ENCODE measurements around the gene ATP6V0D1.
"Not testable (repeated sequence)": the region's sequence is repeated elsewhere in the genome, so short reads cannot be mapped to it uniquely, and the experiment has no call there.

Gene ATP6V0D1

GRCh38 chr16:67423611-67424260 lies 57.2 kb downstream of the ATP6V0D1 start:
- in situ Hi-C loops (cut with HindIII; ENCODE audit: low pct_unique_long_range_greater_than_20kb, low sequenced_read_pairs), result no loop called here
- no peak for TF ChIP-seq JUND (IDR thresholded peaks at IDR 0.05; ENCODE audit: low read depth)
- DNase-seq (ENCODE audit: low read depth in 1 of 2, low spot score in 1 of 2), result no peak

GRCh38 chr16:67423015-67423414 lies 57.9 kb downstream of the ATP6V0D1 start:
- in situ Hi-C loops (cut with HindIII; ENCODE audit: low pct_unique_long_range_greater_than_20kb, low sequenced_read_pairs), result no loop called here
- no peak for DNase-seq (ENCODE audit: low read depth in 1 of 2, low spot score in 1 of 2)
- TF ChIP-seq JUND (IDR thresholded peaks at IDR 0.05; ENCODE audit: low read depth), result no peak

- in situ Hi-C loops (cut with HindIII; ENCODE audit: low pct_unique_long_range_greater_than_20kb, low sequenced_read_pairs), result no loop called here
- no peak for DNase-seq (ENCODE audit: low read depth in 1 of 2, low spot score in 1 of 2)
- no peak for TF ChIP-seq JUND (IDR thresholded peaks at IDR 0.05; ENCODE audit: low read depth)
Observed at GRCh38 chr16:67421030-67421429, 59.9 kb downstream of the ATP6V0D1 start.

GRCh38 chr16:67419931-67420330 lies 61.0 kb downstream of the ATP6V0D1 start:
- no peak for TF ChIP-seq JUND (IDR thresholded peaks at IDR 0.05; ENCODE audit: low read depth)
- in situ Hi-C loops (cut with HindIII; ENCODE audit: low pct_unique_long_range_greater_than_20kb, low sequenced_read_pairs), result no loop called here
- DNase-seq (ENCODE audit: low read depth in 1 of 2, low spot score in 1 of 2), result no peak

- no peak for DNase-seq (ENCODE audit: low read depth in 1 of 2, low spot score in 1 of 2)
- no peak for TF ChIP-seq JUND (IDR thresholded peaks at IDR 0.05; ENCODE audit: low read depth)
- in situ Hi-C loops (cut with HindIII; ENCODE audit: low pct_unique_long_range_greater_than_20kb, low sequenced_read_pairs), result no loop called here
Observed at GRCh38 chr16:67419502-67419901, 61.5 kb downstream of the ATP6V0D1 start.

GRCh38 chr16:67417333-67418061 lies 63.5 kb downstream of the ATP6V0D1 start:
- in situ Hi-C loops (cut with HindIII; ENCODE audit: low pct_unique_long_range_greater_than_20kb, low sequenced_read_pairs), result no loop called here

GRCh38 chr16:67415872-67416793 lies 64.8 kb downstream of the ATP6V0D1 start, which contains the start of gene ZDHHC1:
ZDHHC1 (minus strand) TSS chr16:67416477; CDS start chr16:67407775, 8,702 bp downstream.
- no peak for TF ChIP-seq JUND (IDR thresholded peaks at IDR 0.05; ENCODE audit: low read depth)
- in situ Hi-C loops (cut with HindIII; ENCODE audit: low pct_unique_long_range_greater_than_20kb, low sequenced_read_pairs), result no loop called here
- peak; percentile 63 to 73 for DNase-seq (ENCODE audit: low read depth in 1 of 2, low spot score in 1 of 2)

More at GRCh38 chr16:67417333-67418061, 63.5 kb downstream of the ATP6V0D1 start:
- no peak for DNase-seq (ENCODE audit: low read depth in 1 of 2, low spot score in 1 of 2)
- TF ChIP-seq JUND (IDR thresholded peaks at IDR 0.05; ENCODE audit: low read depth), result no peak

- DNase-seq (ENCODE audit: low read depth in 1 of 2, low spot score in 1 of 2); in situ Hi-C loops (cut with HindIII; ENCODE audit: low pct_unique_long_range_greater_than_20kb, low sequenced_read_pairs): not testable (repeated sequence)
Observed at GRCh38 chr16:67415421-67415820, 65.5 kb downstream of the ATP6V0D1 start.

- TF ChIP-seq JUND (IDR thresholded peaks at IDR 0.05; ENCODE audit: low read depth), result no peak
- in situ Hi-C loops (cut with HindIII; ENCODE audit: low pct_unique_long_range_greater_than_20kb, low sequenced_read_pairs), result no loop called here
- DNase-seq (ENCODE audit: low read depth in 1 of 2, low spot score in 1 of 2), result no peak
Observed at GRCh38 chr16:67413978-67414911, 66.7 kb downstream of the ATP6V0D1 start.

- DNase-seq (ENCODE audit: low read depth in 1 of 2, low spot score in 1 of 2), result no peak
- no peak for TF ChIP-seq JUND (IDR thresholded peaks at IDR 0.05; ENCODE audit: low read depth)
- in situ Hi-C loops (cut with HindIII; ENCODE audit: low pct_unique_long_range_greater_than_20kb, low sequenced_read_pairs), result no loop called here
Observed at GRCh38 chr16:67412294-67412693, 68.7 kb downstream of the ATP6V0D1 start.

- no peak for TF ChIP-seq JUND (IDR thresholded peaks at IDR 0.05; ENCODE audit: low read depth)
- DNase-seq (ENCODE audit: low read depth in 1 of 2, low spot score in 1 of 2), result no peak
- in situ Hi-C loops (cut with HindIII; ENCODE audit: low pct_unique_long_range_greater_than_20kb, low sequenced_read_pairs), result no loop called here
Observed at GRCh38 chr16:67411339-67411738, 69.6 kb downstream of the ATP6V0D1 start.

- TF ChIP-seq JUND (IDR thresholded peaks at IDR 0.05; ENCODE audit: low read depth), result no peak
- in situ Hi-C loops (cut with HindIII; ENCODE audit: low pct_unique_long_range_greater_than_20kb, low sequenced_read_pairs), result no loop called here
Observed at GRCh38 chr16:67409631-67410030, 71.3 kb downstream of the ATP6V0D1 start.

More at GRCh38 chr16:67409631-67410030, 71.3 kb downstream of the ATP6V0D1 start:
- DNase-seq (ENCODE audit: low read depth in 1 of 2, low spot score in 1 of 2), result no peak
